ENCODE data around the gene PHF11.

The PHF11 gene

DNA sequence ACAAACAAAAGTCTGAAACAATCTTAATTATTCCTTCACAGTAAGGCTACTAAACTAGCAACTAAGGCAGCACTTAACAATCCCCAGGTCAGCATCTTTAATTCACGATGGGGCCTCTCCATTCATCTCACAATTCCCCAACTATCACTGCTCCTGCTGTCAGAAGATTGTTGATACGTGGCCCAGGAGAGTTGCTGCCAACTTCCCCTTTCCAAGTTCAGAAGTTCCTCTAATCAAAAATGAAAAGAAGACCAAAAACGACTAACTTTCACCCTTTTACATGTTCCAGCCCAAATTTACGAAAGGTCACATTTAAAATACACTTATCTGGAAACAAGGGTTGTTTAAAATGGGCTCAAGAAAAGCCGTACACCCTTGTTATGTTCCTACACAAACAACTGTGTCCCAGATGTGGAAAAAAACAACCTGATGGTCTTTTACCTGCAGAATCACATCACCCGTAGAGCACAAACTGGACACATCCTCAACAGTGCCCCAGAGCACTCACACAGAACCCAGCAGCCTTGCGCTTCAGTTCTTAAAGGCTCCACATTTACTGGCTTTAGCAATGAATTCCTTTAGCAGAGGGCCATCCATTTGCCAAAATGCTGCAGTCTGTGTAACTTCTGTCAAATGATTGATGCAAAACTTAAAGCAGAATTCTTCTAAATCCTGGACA lies 38.0 kb downstream of the PHF11 start:
- TF ChIP-seq, protein P1, sequence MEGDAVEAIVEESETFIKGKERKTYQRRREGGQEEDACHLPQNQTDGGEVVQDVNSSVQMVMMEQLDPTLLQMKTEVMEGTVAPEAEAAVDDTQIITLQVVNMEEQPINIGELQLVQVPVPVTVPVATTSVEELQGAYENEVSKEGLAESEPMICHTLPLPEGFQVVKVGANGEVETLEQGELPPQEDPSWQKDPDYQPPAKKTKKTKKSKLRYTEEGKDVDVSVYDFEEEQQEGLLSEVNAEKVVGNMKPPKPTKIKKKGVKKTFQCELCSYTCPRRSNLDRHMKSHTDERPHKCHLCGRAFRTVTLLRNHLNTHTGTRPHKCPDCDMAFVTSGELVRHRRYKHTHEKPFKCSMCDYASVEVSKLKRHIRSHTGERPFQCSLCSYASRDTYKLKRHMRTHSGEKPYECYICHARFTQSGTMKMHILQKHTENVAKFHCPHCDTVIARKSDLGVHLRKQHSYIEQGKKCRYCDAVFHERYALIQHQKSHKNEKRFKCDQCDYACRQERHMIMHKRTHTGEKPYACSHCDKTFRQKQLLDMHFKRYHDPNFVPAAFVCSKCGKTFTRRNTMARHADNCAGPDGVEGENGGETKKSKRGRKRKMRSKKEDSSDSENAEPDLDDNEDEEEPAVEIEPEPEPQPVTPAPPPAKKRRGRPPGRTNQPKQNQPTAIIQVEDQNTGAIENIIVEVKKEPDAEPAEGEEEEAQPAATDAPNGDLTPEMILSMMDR (IDR thresholded peaks at IDR 0.05; ENCODE audit: extremely low read depth, missing control alignments) = no peak
- DNase-seq (ENCODE audit: low spot score) = no peak

DNA sequence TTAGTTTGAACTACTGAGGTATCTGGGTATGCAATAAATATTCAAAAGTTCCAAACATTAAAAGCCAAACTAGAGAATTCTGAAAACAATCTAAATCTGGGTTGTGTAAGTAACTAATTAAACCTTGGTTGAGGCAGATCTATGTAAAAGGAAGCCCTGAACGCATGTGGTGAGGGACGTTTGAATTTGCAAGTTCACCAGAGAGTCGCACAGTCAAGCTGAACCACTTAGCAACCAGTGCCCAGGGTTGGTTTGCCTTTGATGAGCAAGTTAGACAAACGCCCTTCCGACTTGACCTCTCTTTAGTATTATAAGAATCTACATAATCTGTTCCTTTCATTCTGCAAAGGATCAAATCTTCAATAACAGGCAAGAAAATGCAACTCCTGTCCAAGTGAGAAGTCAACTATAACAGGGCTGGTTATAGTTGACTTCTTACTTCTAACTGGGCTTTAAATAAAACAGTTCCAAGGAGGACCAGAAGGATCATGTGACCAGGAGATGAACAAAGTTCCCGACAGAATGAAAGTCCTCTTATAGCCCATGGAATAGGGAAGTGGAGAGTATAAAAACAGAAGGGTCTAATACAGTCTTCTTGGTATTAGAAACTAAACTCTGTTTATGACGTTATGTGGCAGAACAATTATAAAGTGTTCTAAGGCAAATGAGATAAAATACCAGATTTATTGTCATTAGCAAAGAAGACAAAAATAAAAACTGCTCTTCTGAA lies 40.6 kb downstream of the PHF11 start:
- DNase-seq (ENCODE audit: low spot score) = no peak
- TF ChIP-seq, protein P1 (IDR thresholded peaks at IDR 0.05; ENCODE audit: extremely low read depth, missing control alignments) = no peak

DNA sequence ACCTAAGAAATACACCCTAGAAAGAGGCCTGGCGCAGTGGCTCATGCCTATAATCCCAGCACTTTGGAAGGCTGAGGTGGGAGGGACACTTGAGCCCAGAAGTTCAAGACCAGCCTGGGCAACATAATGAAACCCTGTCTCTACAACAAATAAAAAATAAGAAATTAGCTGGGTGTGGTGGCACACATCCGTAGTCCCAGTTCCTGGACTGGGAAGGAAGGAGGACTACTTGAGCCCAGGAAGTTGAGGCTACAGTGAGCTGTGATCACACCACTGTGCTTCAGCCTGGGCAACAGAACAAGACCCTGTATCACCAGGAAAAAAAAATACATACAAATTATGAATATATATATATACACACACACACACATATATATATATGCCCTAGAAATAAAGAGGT lies 42.7 kb downstream of the PHF11 start:
- no peak for DNase-seq (ENCODE audit: low spot score)

DNA sequence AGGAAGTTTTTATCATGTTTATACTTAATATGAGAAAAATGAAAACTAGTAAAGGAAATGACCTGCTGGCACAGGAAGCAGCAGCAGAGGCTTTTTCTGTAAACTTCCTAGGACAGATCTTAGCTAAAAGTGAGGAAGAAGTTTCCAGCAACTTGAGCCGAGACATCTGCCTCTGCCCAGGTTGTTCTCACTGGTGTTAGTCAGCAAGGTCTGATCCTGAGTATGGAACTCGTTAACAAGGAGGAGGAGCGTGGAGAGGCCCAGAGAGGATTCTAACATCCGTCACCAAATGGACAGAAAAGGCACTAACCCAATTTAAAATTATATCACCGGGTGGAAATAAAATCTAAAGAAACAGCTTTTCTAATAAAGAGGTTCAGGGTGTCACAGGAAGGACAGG lies 43.6 kb downstream of the PHF11 start:
- TF ChIP-seq, protein P1 (IDR thresholded peaks at IDR 0.05; ENCODE audit: extremely low read depth, missing control alignments) = no peak
- no peak for DNase-seq (ENCODE audit: low spot score)

More for the DNA sequence above, 42.7 kb downstream of the PHF11 start:
- TF ChIP-seq, protein P1 (IDR thresholded peaks at IDR 0.05; ENCODE audit: extremely low read depth, missing control alignments) = no peak

DNA sequence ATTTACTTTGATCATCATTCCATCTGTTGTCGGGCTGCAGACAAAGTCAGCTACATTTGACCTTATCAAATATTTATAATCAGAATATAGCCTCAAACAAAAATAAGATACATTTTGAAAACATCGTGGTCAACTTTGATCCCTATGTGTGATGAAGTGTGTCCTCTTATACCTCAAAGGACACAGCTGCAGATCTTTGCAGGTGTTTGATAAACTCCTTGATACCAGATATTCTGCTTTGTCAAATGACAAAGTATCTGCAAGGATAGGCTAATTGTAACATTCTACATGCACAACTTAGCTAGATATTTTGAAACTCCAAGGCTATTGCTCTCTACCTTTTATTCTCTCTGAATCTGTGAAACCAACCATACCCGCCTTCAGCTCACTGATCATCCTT lies 44.0 kb downstream of the PHF11 start:
- TF ChIP-seq, protein P1 (IDR thresholded peaks at IDR 0.05; ENCODE audit: extremely low read depth, missing control alignments) = no peak
- DNase-seq (ENCODE audit: low spot score) = no peak

DNA sequence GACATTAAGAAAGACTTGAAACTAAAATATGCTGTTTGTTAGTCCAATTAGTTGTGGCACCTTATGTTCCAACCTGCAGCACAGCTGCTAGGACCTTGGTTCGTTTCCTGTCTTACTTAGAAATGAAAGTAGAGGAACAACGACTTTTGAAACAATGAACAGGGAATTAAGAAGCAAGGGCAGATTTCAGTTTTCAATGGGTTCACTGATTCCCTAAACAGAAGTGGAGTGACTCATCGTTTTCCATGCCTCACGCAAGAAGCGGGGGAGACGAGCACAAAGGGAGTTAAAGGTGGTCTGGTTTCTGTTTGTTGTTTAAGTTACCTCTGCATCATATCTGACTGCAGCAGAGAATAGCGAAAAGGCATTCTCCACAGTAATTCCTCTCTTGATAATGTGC lies 44.8 kb downstream of the PHF11 start:
- no peak for DNase-seq (ENCODE audit: low spot score)
- TF ChIP-seq, protein P1 (IDR thresholded peaks at IDR 0.05; ENCODE audit: extremely low read depth, missing control alignments) = no peak

DNA sequence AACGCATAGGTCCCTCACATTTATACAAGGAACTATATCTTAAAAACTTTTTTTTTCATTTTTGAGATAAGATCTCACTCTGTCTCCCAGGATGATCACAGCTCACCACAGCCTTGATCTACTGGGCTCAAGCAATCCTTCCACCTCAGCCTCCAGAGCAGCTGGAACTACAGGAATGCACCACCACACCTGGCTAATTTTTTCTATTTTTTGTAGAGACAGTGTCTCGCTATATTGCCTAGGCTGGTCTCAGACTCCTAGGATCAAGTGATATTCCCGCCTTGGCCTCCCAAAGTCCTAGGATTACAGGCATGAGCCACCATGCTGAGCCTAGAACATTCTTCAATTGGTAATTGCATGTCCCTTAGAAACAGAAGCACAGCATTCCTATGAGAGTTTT lies 47.9 kb downstream of the PHF11 start:
- DNase-seq (ENCODE audit: low spot score) = no peak

More for the DNA sequence above, 47.9 kb downstream of the PHF11 start:
- TF ChIP-seq, protein P1 (IDR thresholded peaks at IDR 0.05; ENCODE audit: extremely low read depth, missing control alignments) = no peak
